Left hindlimb (tissue), 1 donor: ENCODE data around the gene PHF14.
"Not testable (repeated sequence)": the region's sequence is repeated elsewhere in the genome, so short reads cannot be mapped to it uniquely, and the experiment has no call there.

Experiments used
- DNase-seq: peaks from one replicate; pipeline ENCODE4 v3.0.0-alpha.2; 2018

The PHF14 gene

GRCh38 chr7:10977113-10977512 is 3.4 kb downstream of the PHF14 start:
- DNase-seq, result no peak

GRCh38 chr7:10981317-10981716 is 7.6 kb downstream of the PHF14 start:
- no peak for DNase-seq

- not testable (repeated sequence) for DNase-seq
These were observed 17.1 kb downstream of the PHF14 start for GRCh38 chr7:10990748-10991147.

- not testable (repeated sequence) for DNase-seq
These were observed 22.0 kb downstream of the PHF14 start for GRCh38 chr7:10995482-10996166.

- no peak for DNase-seq
These were observed 25.5 kb downstream of the PHF14 start for GRCh38 chr7:10998996-10999757.

GRCh38 chr7:11005202-11005601 is 31.5 kb downstream of the PHF14 start:
- DNase-seq, result no peak

- DNase-seq, result no peak
These were observed 32.6 kb downstream of the PHF14 start for GRCh38 chr7:11006291-11006690.

- no peak for DNase-seq
These were observed 36.0 kb downstream of the PHF14 start for GRCh38 chr7:11009631-11010030.

- no peak for DNase-seq
These were observed 47.8 kb downstream of the PHF14 start for GRCh38 chr7:11021468-11021867.

- no peak for DNase-seq
These were observed 53.0 kb downstream of the PHF14 start for GRCh38 chr7:11026452-11027359.

GRCh38 chr7:11035661-11036060 is 62.0 kb downstream of the PHF14 start:
- DNase-seq, result no peak

GRCh38 chr7:11039974-11040373 is 66.3 kb downstream of the PHF14 start:
- DNase-seq, result no peak

GRCh38 chr7:11054033-11054432 is 80.4 kb downstream of the PHF14 start:
- no peak for DNase-seq

GRCh38 chr7:11060893-11061292 is 87.2 kb downstream of the PHF14 start:
- DNase-seq, result no peak

- no peak for DNase-seq
These were observed 88.4 kb downstream of the PHF14 start for GRCh38 chr7:11062110-11062509.

GRCh38 chr7:11069591-11069990 is 95.9 kb downstream of the PHF14 start:
- DNase-seq, result no peak

GRCh38 chr7:11077816-11078215 is 104.1 kb downstream of the PHF14 start:
- DNase-seq, result no peak

- DNase-seq, result no peak
These were observed 104.7 kb downstream of the PHF14 start for GRCh38 chr7:11078247-11078834.

- DNase-seq, result no peak
These were observed 106.2 kb downstream of the PHF14 start for GRCh38 chr7:11079907-11080306.

- no peak for DNase-seq
These were observed 108.4 kb downstream of the PHF14 start for GRCh38 chr7:11082121-11082520.

GRCh38 chr7:11082552-11083213 is 109.0 kb downstream of the PHF14 start:
- no peak for DNase-seq

GRCh38 chr7:11083214-11083568 is 109.5 kb downstream of the PHF14 start:
- DNase-seq, result no peak

- no peak for DNase-seq
These were observed 130.9 kb downstream of the PHF14 start for GRCh38 chr7:11104578-11104977.
